GM13977 (cell line): ENCODE measurements around the gene DUSP16.
"Not testable (repeated sequence)": the region's sequence is repeated elsewhere in the genome, so short reads cannot be mapped to it uniquely, and the experiment has no call there.

Experiments used
- DNase-seq: peaks from one replicate; pipeline ENCODE4 v3.0.0; 2012; ENCODE audit warnings: low spot score
- in situ Hi-C: fragments of 300-500 bp; cut with MboI; formaldehyde crosslinking; loops from one replicate; pipeline ENCODE4 v1.12.0; 2022; ENCODE audit warnings: low sequenced_read_pairs, low pct_unique_long_range_greater_than_20kb, mixed read lengths, inconsistent platforms; ENCODE audit not compliant: unreplicated experiment
- TF ChIP-seq, protein P1 (sequence below): IDR thresholded peaks from 2 replicates; pipeline ENCODE4 v1.5.1; 2012; ENCODE audit warnings: mild to moderate bottlenecking, control low read depth; ENCODE audit not compliant: insufficient read depth; ENCODE audit errors: extremely low read depth, missing control alignments

DUSP16 gene

DNA sequence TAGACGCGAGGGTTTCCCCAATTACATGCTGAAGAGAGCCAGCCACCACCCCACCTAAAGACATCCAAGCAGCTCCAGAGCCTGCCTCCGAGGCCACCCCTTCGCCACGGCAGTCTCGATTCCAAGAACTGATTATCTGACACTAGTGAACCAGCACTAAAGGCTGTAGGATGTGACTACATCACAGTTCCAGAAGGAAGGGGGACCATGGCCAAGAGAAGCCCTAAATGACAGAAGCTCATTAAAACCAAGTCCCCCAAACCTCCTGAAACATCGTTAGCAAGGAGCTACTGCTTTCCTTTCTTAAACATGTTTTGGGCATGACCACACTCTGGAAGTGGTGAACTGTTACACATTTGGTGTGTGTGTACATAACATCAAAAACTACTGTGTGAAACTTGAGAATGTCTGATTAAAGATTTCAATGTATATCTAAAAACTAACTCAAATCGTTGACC, 88.2 kb downstream of the DUSP16 start:
- TF ChIP-seq, protein P1, sequence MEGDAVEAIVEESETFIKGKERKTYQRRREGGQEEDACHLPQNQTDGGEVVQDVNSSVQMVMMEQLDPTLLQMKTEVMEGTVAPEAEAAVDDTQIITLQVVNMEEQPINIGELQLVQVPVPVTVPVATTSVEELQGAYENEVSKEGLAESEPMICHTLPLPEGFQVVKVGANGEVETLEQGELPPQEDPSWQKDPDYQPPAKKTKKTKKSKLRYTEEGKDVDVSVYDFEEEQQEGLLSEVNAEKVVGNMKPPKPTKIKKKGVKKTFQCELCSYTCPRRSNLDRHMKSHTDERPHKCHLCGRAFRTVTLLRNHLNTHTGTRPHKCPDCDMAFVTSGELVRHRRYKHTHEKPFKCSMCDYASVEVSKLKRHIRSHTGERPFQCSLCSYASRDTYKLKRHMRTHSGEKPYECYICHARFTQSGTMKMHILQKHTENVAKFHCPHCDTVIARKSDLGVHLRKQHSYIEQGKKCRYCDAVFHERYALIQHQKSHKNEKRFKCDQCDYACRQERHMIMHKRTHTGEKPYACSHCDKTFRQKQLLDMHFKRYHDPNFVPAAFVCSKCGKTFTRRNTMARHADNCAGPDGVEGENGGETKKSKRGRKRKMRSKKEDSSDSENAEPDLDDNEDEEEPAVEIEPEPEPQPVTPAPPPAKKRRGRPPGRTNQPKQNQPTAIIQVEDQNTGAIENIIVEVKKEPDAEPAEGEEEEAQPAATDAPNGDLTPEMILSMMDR, result no peak
- in situ Hi-C loops, result no loop called here
- peak; percentile 36 for DNase-seq

DNA sequence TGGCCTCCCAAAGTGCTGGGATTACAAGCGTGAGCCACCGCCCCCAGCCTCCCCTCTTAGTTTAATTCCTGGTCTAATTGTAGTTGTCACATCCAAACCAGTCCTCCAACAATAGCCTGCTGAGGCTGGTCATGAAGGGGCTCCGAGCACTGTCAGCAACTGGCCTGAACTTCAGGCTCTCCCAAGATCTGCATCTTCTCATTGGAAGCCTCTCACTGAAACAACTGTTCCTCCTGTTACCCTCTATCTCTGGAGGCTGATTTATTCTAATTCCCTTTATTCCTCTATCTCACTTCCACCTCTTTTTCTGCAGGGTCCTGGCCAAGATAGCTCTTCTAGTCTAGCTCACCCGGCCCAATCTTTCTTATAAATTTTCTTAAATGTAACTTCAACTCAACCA, 89.4 kb downstream of the DUSP16 start:
- TF ChIP-seq, protein P1, result no peak
- DNase-seq, result no peak
- in situ Hi-C loops, result no loop called here

DNA sequence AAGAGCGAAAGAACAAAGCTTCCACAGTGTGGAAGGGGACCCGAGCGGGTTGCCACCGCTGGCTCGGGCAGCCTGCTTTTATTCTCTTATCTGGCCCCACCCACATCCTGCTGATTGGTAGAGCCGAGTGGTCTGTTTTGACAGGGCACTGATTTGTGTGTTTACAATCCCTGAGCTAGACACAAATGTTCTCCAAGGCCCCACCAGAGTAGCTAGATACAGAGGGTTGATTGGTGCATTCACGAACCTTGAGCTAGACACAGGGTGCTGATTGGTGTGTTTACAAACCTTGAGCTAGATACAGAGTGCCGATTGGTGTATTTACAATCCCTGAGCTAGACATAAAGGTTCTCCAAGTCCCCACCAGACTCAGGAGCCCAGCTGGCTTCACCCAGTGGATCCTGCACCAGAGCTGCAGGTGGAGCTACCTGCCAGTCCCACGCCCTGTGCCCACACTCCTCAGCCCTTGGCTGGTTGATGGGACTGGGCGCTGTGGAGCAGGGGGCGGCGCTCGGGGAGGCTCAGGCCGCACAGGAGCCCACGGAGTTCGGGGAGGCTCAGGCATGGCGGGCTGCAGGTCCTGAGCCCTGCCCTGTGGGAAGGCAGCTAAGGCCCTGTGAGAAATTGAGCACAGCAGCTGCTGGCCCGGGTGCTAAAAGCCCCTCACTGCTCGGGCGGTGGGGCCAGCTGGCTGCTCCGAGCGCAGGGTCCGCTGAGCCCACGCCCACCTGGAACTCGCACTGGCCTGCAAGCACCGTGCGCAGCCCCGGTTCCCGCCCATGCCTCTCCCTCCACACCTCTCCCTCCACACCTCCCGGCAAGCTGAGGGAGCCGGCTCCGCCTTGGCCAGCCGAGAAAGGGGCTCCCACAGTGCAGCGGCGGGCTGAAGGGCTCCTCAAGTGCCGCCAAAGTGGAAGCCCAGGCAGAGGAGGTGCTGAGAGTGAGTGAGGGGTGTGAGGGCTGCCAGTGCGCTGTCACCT, 90.4 kb downstream of the DUSP16 start:
- DNase-seq, in situ Hi-C loops: not testable (repeated sequence)

DNA sequence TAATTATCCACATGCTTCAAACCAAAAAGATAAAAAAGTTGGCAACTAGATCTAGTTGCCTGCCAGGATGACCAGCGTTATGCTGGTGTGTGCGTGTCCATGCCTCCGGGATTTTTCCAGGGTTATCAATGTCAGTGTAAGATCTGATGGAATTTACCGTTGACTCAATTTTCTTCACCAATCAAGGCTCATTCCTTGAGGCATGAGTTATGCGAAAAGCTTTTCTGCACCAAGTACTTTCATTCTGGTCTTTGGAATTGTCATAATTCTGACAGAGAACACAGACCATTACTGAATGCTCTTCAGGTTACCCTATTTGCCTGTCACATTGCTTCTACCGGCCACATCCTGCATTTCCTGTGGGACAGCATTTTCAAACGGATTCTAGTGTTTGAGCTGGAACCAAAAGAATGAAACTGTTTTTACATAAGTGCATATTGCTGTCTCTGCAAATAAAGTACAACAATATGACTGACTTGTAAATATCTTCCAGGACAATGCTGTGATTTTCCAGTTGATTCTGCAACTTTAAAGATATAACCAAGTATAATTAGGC, 91.8 kb downstream of the DUSP16 start:
- in situ Hi-C loops, result no loop called here
- DNase-seq, result no peak
- TF ChIP-seq, protein P1, result no peak

DNA sequence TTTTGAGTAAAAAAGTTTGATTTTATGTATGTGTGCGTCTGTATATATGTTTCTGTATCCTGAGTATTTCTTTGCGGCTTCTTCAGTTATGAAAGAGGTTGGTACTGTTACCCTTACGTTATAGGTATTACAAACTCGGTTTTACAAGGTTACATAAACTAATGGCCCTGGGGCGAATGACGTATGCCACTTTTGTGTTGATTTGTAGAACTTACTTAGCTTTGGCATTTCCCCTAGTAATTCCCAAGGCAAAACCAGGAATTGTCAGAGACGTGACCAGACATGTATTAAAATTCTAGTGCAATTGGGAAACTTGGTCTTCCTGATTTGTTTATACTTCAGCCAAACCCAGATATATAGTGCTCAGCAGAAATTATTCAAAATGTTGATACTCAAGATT, 93.3 kb downstream of the DUSP16 start:
- no peak for DNase-seq
- in situ Hi-C loops, result no loop called here
- TF ChIP-seq, protein P1, result no peak

DNA sequence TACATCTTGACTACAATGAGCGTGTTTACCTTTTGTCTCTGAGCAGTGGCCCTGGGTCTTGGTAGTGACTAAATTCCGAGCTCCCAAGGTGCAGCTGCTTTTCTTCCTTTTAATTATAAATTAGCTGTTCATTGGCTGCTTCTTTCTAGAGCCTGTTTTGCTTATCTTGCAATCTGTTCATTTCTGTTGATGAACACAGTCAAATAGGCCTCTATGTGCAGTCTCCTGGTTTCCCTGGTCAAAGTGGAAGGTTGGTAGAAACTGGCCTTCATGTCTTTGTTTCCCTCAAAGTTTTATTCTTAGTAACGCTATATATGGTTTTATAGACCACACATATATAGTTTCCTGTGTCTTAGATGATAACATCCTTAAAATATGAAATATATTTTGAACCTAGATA, 94.1 kb downstream of the DUSP16 start:
- DNase-seq, result no peak
- in situ Hi-C loops, result no loop called here
- TF ChIP-seq, protein P1, result no peak

DNA sequence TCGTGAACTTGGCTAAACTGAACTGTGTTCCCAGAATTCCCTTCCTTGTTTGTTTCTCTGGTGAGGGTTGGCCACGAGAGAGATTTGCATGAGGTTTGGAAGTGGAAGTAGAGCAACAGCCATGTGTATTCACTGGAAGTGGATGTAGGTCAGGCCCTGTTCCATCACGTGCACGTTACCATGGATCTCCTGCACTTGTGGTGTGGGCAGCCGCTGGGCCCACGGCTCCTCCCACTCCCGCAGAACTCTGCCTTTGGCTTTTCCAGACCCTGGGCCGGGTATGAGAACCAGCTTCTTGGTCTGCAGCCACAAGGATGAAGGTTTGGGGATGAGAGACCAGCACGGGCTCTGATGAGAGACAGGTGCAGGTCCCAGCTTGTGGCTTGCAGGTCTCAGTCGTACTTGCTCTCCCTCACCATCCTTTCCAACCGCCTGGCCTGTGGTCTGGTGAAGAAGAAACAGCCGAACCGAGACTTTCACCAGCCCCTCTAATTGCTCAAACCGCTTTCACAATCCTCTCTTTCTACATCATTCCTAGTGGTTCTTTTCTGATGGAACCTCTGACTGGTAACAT, 94.9 kb downstream of the DUSP16 start:
- TF ChIP-seq, protein P1, result no peak
- in situ Hi-C loops, result no loop called here
- no peak for DNase-seq
